GM23338 (cell line): ENCODE data around the gene PISD. TPM values are rescaled to one million over a fixed set of nuclear protein-coding genes. Genes with fewer than 3 reads are reported as not detected.
A peak's percentile ranks its signal among the peaks of the same experiment; 100 is the strongest.

Experiments
- ATAC-seq: fragments of 200-7000 bp; cut with Tn5 transposase; 3 replicates; pipeline ENCODE4 v1.9.1; 2020
- DNase-seq: peaks from one replicate; pipeline ENCODE4 v3.0.0-alpha.2; 2015; ENCODE audit warnings: low spot score
- H2AFZ ChIP-seq: fragments of 200-600 bp; sonication (generic); 2 replicates; pipeline ENCODE4 v1.8.0; 2016; ENCODE audit warnings: antibody characterized with exemption, mild to moderate bottlenecking, moderate library complexity
- H3F3A ChIP-seq: fragments of 200-600 bp; sonication (generic); replicated peaks from 2 replicates; pipeline ENCODE4 v1.8.0; 2017; ENCODE audit warnings: antibody characterized with exemption, mixed run types, low read depth
- H3K27ac ChIP-seq: fragments of 200-600 bp; sonication (generic); 2 replicates; pipeline ENCODE4 v1.6.1; 2016; ENCODE audit warnings: low read depth
- H3K27me3 ChIP-seq: fragments of 200-600 bp; sonication (generic); 2 replicates; pipeline ENCODE4 v1.8.0; 2016; ENCODE audit warnings: mild to moderate bottlenecking, mixed run types, moderate library complexity; ENCODE audit not compliant: insufficient read depth
- H3K36me3 ChIP-seq: fragments of 200-600 bp; sonication (generic); 2 replicates; pipeline ENCODE4 v1.8.0; 2016; ENCODE audit warnings: mild to moderate bottlenecking; ENCODE audit not compliant: insufficient read depth
- H3K4me1 ChIP-seq: fragments of 200-600 bp; sonication (generic); 2 replicates; pipeline ENCODE4 v1.8.0; 2016; ENCODE audit warnings: mild to moderate bottlenecking, moderate library complexity; ENCODE audit not compliant: insufficient read depth
- H3K4me2 ChIP-seq: fragments of 200-600 bp; sonication (generic); 2 replicates; pipeline ENCODE4 v1.7.1; 2017; ENCODE audit warnings: mixed run types
- H3K4me3 ChIP-seq: fragments of 200-600 bp; sonication (generic); 2 replicates; pipeline ENCODE4 v1.6.1; 2016; ENCODE audit warnings: mixed run types
- H3K79me2 ChIP-seq: fragments of 200-600 bp; sonication (generic); replicated peaks from 2 replicates; pipeline ENCODE4 v1.8.0; 2017; ENCODE audit warnings: mild to moderate bottlenecking; ENCODE audit not compliant: insufficient read depth
- H3K9me2 ChIP-seq: fragments of 200-600 bp; sonication (generic); 2 replicates; pipeline ENCODE4 v1.8.0; 2017; ENCODE audit not compliant: insufficient read depth
- H4K20me1 ChIP-seq: fragments of 200-600 bp; sonication (generic); replicated peaks from 2 replicates; pipeline ENCODE4 v1.8.0; 2017; ENCODE audit warnings: mild to moderate bottlenecking; ENCODE audit not compliant: insufficient read depth
- H3K27ac Mint-ChIP-seq: 2 replicates; pipeline ENCODE4 v1.8.0; 2020; ENCODE audit warnings: inconsistent platforms, mild to moderate bottlenecking, moderate library complexity, mixed read lengths
- H3K27me3 Mint-ChIP-seq: 3 replicates; pipeline ENCODE4 v1.8.0; 2022; ENCODE audit warnings: low read depth, mild to moderate bottlenecking, moderate library complexity, mixed read lengths, inconsistent platforms; ENCODE audit not compliant: insufficient read depth, poor library complexity
- H3K36me3 Mint-ChIP-seq: 3 replicates; pipeline ENCODE4 v1.8.0; 2021; ENCODE audit warnings: low read depth, mild to moderate bottlenecking, inconsistent platforms, moderate library complexity, mixed read lengths
- H3K4me1 Mint-ChIP-seq: 3 replicates; pipeline ENCODE4 v1.8.0; 2020; ENCODE audit warnings: mild to moderate bottlenecking, inconsistent platforms, mixed read lengths
- H3K4me3 Mint-ChIP-seq: 3 replicates; pipeline ENCODE4 v1.8.0; 2021; ENCODE audit warnings: moderate library complexity, mild to moderate bottlenecking, inconsistent platforms, mixed read lengths
- H3K9me3 Mint-ChIP-seq: 3 replicates; pipeline ENCODE4 v1.8.0; 2020; ENCODE audit warnings: moderate library complexity, mild to moderate bottlenecking, inconsistent platforms, mixed read lengths
- CREB1 ChIP-seq: fragments of 250-450 bp; sonication (Bioruptor Pico); IDR thresholded peaks from 2 replicates; pipeline ENCODE4 v1.5.0; 2020; ENCODE audit warnings: low read depth, mild to moderate bottlenecking, moderate library complexity
- CTCF ChIP-seq, 2 experiments: fragments of 200-600 bp in 1 of 2; sonication (generic) in 1 of 2; conservative IDR thresholded peaks; 2 replicates each; pipeline versions ENCODE4 v1.5.1 to v1.6.1; 2016 to 2017; ENCODE audit warnings: antibody characterized with exemption in 2 of 2, low read depth in 2 of 2, mild to moderate bottlenecking in 2 of 2, moderate library complexity in 1 of 2
- ETS1 ChIP-seq: IDR thresholded peaks from 2 replicates; pipeline ENCODE4 v1.6.1; 2016; ENCODE audit warnings: antibody characterized with exemption
- EZH2 ChIP-seq: fragments of 200-600 bp; sonication (generic); IDR thresholded peaks from one replicate; pipeline ENCODE4 v1.8.0; 2017; ENCODE audit warnings: antibody characterized with exemption, mild to moderate bottlenecking, low read depth; ENCODE audit not compliant: unreplicated experiment
- EZH2phosphoT487 ChIP-seq: fragments of 200-600 bp; sonication (generic); IDR thresholded peaks from one replicate; pipeline ENCODE4 v1.8.1; 2018; ENCODE audit warnings: antibody characterized with exemption; ENCODE audit not compliant: unreplicated experiment
- JUNB ChIP-seq: IDR thresholded peaks from one replicate; pipeline ENCODE4 v1.6.1; 2016; ENCODE audit warnings: antibody characterized with exemption; ENCODE audit not compliant: unreplicated experiment
- NANOG ChIP-seq: IDR thresholded peaks from 2 replicates; pipeline ENCODE4 v1.6.1; 2016; ENCODE audit warnings: antibody characterized with exemption, borderline replicate concordance
- POLR2AphosphoS5 ChIP-seq: IDR thresholded peaks from 2 replicates; pipeline ENCODE4 v1.6.1; 2016; ENCODE audit warnings: antibody characterized with exemption, low read depth
- STAT1 ChIP-seq: IDR thresholded peaks from one replicate; pipeline ENCODE4 v1.6.1; 2016; ENCODE audit warnings: antibody characterized with exemption; ENCODE audit not compliant: unreplicated experiment
- ZNF114 ChIP-seq: fragments of 250-450 bp; sonication (Bioruptor Pico); IDR thresholded peaks from 2 replicates; pipeline ENCODE4 v1.5.0; 2020; ENCODE audit warnings: mild to moderate bottlenecking, moderate library complexity
- ZNF331 ChIP-seq: fragments of 250-450 bp; sonication (Bioruptor Pico); IDR thresholded peaks from 2 replicates; pipeline ENCODE4 v1.5.0; 2020; ENCODE audit warnings: low read depth, mild to moderate bottlenecking, moderate library complexity
- ZNF462 ChIP-seq: fragments of 250-450 bp; sonication (Bioruptor Pico); IDR thresholded peaks from 2 replicates; pipeline ENCODE4 v1.5.0; 2020; ENCODE audit warnings: mild to moderate bottlenecking, moderate library complexity
- polyA plus RNA-seq: library from polyadenylated mRNA; unstranded; fragments of >200 nt; fragmentation: Nextera tagmentation; extraction: Ambion mirVana; gene quantifications from 2 replicates; pipeline ENCODE4 v1.2.1, GENCODE V29; 2016
- total RNA-seq: library from RNA; depleted of rRNA; stranded (reverse); fragments of >200 nt; shearing (Covaris generic); gene quantifications from 2 replicates; pipeline ENCODE4 v1.2.3, GENCODE V29; 2014
- TF ChIP-seq, protein P1 (sequence below): IDR thresholded peaks from one replicate; pipeline ENCODE4 v1.6.1; 2018; ENCODE audit warnings: antibody characterized with exemption; ENCODE audit not compliant: unreplicated experiment

The PISD gene
- total and polyA plus RNA-seq, 2 experiments from 2014 or later, result 43.1 to 54.5 TPM

GRCh38 chr22:31627223-31627731 lies 34.7 kb downstream of the PISD start:
- Histone ChIP-seq H3F3A (peaks cover 11% of the 10 kb centered on the region), H3K4me2 (0 out of 2 replicates have a peak overlapping the region, but pooled peaks have one; percentile 73), H3K36me3 (no peaks in the 10 kb centered on the region), H2AFZ (no peak overlapping the region), H4K20me1 (peaks cover 29% of the 10 kb centered on the region), H3K4me1 (peaks cover 19% of the 10 kb centered on the region), H3K79me2 (peaks cover 73% of the 10 kb centered on the region), H3K27me3 (no peaks in the 10 kb centered on the region), H3K27ac (no peak overlapping the region), H3K9me2 (no peaks in the 10 kb centered on the region), H3K4me3 (no peak overlapping the region)
- no peak overlapping the region for H3K4me3 Mint-ChIP-seq
- TF ChIP-seq ZNF331 (CRISPR knock-in tag) (no peak), EZH2 (no peak), NANOG (no peak), POLR2AphosphoS5 (no peak), CREB1 (CRISPR knock-in tag) (no peak), ETS1 (no peak), ZNF462 (CRISPR knock-in tag) (no peak), EZH2phosphoT487 (no peak), ZNF114 (CRISPR knock-in tag) (no peak), CTCF (conservative IDR thresholded peaks at IDR 0.05; ENCODE audit: low read depth in 2 of 2) (no peak), STAT1 (no peak), JUNB (no peak)
- TF ChIP-seq, protein P1, sequence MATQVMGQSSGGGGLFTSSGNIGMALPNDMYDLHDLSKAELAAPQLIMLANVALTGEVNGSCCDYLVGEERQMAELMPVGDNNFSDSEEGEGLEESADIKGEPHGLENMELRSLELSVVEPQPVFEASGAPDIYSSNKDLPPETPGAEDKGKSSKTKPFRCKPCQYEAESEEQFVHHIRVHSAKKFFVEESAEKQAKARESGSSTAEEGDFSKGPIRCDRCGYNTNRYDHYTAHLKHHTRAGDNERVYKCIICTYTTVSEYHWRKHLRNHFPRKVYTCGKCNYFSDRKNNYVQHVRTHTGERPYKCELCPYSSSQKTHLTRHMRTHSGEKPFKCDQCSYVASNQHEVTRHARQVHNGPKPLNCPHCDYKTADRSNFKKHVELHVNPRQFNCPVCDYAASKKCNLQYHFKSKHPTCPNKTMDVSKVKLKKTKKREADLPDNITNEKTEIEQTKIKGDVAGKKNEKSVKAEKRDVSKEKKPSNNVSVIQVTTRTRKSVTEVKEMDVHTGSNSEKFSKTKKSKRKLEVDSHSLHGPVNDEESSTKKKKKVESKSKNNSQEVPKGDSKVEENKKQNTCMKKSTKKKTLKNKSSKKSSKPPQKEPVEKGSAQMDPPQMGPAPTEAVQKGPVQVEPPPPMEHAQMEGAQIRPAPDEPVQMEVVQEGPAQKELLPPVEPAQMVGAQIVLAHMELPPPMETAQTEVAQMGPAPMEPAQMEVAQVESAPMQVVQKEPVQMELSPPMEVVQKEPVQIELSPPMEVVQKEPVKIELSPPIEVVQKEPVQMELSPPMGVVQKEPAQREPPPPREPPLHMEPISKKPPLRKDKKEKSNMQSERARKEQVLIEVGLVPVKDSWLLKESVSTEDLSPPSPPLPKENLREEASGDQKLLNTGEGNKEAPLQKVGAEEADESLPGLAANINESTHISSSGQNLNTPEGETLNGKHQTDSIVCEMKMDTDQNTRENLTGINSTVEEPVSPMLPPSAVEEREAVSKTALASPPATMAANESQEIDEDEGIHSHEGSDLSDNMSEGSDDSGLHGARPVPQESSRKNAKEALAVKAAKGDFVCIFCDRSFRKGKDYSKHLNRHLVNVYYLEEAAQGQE, result no peak
- H3K27ac Mint-ChIP-seq, result peak overlapping the region; percentile 84; the same call in 1 of the 2 replicates
- no peak for ATAC-seq
- no peaks in the 10 kb centered on the region for H3K36me3 Mint-ChIP-seq
- no peak for DNase-seq
- H3K4me1 Mint-ChIP-seq, result peaks cover 50% of the 10 kb centered on the region
- H3K27me3 Mint-ChIP-seq, result peaks cover 10% of the 10 kb centered on the region
- no peaks in the 10 kb centered on the region for H3K9me3 Mint-ChIP-seq
